GM12892 (cell line): ENCODE measurements around the gene TFAM.

ENCODE experiments used
- POLR2A ChIP-seq: IDR thresholded peaks from 2 replicates; pipeline ENCODE4 v1.6.1; 2011; ENCODE audit warnings: low read depth, low read length, control low read depth
- POLR2AphosphoS5 ChIP-seq: IDR thresholded peaks from 2 replicates; pipeline ENCODE4 v1.6.1; 2011; ENCODE audit warnings: low read depth, low read length, control low read depth

GRCh38 chr10:58382489-58382995 is 2.7 kb upstream of the TFAM start:
- TF ChIP-seq POLR2AphosphoS5 (no peak), POLR2A (no peak)
